Limb (tissue), 2 donors: Measurements from ENCODE around the gene KPNA4.
"Not testable (repeated sequence)": the region's sequence is repeated elsewhere in the genome, so short reads cannot be mapped to it uniquely, and the experiment has no call there.

Experiments
- DNase-seq, 2 donors: peaks; one replicate each; pipeline ENCODE4 v3.0.0-alpha.2; 2016; ENCODE audit errors: extremely low spot score in 2 of 2

Gene KPNA4

DNA sequence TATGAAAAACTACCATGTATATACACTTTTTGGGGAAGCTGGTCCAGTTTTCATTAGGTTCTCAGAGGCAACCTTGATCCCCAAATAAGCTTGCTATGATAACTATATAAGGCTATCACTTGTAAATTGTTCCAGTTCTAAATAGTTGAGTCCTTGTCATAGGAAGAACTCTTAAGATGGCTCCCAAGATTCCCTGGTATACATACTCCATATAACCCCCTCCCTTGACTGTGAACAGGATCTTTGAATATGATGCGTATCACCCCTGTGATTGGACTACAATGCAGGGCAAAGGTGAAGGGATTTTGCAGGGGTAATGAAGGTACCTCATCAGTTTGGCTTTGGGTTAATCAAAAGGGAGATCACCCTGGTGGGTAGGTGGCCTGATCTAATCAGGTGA, 67.2 kb downstream of the KPNA4 start:
- no peak for DNase-seq

DNA sequence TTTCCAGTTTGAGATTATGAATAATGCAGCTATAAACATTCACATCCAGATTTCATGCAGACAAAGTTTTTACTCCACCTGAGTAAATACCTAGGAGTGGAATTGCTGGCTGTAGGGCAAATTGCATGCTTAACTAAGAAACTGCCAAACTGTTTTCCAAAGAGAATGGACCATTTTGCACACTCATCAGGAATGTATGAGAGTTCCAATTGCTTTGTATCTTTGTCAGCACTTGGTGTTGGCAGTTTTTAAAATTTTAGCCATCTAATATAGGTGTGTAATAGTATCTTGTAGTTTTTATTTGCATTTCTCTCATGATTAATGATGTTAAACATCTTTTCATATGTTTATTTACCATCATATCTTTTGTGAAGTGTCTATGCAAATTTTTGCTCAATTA, 75.2 kb downstream of the KPNA4 start:
- DNase-seq: no peak

DNA sequence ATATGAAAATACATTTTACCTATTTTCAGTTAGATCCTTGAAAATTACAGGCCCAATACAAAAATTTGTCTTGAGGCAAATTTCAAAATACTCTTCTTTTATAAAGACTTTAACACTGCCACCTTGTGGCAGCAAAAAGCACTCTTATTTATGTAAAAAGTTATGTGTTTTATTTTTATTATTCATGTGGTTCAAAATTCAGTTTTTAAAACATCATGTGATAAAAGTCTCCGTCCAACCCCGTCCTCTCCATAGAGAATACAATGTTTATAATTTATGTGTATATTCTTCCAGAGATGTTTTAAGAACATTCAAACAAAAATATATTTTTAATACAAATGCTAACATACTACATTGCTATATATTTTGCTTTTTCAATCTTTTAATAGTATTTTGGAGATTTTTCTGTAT, 78.9 kb downstream of the KPNA4 start:
- peak in 1 of 2 donors; percentile 41 for DNase-seq

DNA sequence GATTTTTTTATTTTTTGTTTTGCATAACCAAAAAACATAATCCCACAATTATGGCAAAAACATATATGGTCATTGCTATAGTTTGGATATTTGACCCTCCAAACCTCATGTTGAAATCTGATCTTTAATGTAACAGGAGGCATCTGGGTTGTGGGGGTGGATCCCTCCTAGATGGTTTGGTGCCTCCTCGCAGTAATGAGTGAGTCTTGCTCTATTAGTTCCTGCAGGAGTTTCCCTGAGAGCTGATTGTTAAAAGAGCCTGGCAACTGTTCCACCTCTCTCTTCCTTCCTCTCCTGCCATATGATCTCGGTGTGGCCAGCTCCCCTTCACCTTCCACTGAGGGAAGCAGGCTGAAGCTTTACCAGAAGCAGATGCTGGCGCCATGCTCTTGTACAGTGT, 82.6 kb downstream of the KPNA4 start:
- no peak for DNase-seq

DNA sequence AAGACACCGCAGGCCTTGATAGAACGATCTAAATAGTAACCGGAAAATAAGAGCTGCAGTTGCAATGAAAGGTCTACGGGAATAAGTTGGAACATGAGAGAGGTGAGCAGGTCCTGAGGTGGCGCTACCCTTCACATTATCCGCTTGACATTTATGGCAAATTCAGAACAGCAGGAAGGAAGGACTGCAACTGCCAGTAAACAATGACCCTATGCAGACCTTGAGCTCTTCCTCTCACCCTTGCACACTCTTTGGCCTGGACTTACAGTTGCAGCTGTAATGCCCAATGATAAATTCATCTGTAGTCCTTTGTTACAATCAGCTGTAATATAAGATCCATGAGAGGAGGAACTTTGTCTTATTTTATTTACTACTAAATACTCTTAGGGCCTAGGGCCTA, 83.5 kb downstream of the KPNA4 start:
- DNase-seq: no peak

DNA sequence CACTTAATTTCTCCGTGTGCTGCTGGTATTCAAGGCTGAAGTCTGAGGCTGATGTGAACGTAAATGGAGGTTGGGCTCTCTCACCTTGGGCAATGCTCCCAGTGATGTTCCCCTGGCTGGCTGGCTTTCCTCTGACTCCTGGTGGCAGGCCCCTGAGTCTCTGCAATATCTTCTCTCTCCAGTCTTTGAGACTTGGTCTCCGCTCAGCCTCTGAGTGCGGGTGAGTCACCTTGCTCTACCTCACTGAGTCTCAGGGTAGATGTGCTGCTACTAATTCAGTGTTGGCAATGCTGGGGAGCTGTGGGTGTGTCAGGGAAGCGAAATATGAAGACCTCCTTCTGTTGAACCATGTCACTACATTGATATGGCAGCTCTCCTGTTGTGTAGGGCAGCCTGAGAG, 84.4 kb downstream of the KPNA4 start:
- DNase-seq: no peak

DNA sequence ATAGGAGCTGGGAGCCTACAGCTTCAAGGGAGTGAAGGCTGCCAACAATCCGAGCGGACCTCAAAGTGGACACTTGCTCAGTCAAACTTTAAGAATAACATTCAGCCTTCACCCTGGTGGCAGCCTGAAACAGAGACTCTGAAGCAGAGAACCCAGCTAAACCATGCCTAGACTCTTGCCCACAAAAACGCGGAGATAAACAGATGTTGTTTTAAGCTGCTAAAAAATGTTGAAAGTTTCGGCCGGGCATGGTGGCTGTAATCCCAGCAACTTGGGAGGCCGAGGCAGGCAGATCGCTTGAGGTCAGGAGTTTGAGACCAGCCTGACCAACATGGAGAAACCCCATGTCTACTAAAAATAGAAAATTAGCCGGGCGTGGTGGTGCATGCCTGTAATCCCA, 86.0 kb downstream of the KPNA4 start:
- DNase-seq: no peak

DNA sequence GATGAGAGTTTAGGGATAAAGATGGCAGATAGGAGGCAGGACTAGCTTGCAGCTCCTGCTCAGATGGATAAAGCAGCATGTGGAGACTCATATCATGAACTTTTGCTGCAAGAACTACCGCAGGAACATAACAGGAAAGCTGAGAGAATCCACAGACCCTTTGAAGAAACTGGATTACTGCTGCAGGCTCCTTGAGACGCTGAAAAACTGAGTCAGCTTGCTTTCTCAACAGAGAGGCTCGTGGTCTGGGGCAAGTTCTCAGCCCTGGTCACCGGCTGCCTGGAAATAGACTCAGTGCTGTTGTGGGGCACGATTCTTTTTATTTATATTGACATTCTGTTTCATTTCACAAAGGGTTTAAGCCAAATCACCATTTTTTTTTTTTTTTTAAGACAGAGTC, 87.0 kb downstream of the KPNA4 start:
- no peak for DNase-seq

DNA sequence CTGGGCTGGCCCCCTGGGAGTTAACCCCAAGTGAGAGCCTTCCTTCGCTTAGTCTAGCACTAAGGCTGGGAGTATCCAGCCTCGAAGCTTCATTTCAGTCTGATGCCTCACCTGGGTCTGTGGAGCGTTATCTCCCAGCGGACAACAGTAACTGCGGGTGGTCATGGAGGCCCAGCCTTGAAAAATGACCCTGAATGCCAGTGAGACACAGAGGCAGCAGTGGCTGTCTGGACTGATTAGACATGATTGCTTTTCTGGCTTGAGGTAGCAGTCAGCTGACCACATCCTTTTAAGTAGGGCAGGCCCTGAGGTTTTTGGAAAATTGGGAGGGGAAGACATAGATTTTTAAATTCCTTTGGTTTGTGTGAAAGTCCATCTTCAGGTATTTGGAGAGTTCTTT, 87.6 kb downstream of the KPNA4 start:
- DNase-seq: no peak

DNA sequence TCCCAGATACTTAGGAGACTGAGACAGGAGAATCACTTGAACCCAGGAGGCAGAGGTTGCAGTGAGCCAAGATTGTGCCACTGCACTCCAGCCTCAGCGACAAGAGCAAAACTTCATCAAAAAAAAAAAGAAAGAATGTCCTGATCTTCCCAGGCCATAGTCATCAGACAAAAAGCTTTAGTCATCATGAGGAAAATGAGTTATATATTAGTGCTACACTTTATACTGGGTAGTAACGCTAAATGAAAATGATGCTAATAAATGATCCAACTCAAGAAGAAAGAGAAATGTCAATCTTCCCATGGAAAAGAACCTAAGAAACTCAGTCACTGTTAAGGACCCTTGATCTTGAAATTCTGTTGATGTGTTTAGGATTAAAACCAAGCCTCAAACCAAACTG, 89.5 kb downstream of the KPNA4 start:
- DNase-seq: no peak

DNA sequence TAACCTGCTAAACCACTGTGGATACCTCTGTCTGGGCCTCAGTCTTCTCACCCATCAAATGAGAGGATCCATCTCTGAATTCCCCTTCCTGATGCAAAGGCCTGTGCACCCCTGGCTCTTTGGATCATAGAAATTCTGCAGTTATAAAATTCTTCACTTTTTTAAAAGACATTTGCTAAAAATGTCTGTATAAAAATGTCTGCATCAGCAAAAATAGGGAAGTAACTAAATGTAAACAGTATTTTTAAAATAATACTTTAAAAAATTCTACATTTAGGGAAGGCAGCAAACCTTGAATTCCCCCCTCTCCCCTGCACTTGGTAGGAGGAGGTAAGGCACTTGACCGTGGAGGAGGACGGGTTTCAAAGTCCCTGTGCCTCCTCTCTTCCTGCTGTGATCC, 90.2 kb downstream of the KPNA4 start:
- DNase-seq: no peak

DNA sequence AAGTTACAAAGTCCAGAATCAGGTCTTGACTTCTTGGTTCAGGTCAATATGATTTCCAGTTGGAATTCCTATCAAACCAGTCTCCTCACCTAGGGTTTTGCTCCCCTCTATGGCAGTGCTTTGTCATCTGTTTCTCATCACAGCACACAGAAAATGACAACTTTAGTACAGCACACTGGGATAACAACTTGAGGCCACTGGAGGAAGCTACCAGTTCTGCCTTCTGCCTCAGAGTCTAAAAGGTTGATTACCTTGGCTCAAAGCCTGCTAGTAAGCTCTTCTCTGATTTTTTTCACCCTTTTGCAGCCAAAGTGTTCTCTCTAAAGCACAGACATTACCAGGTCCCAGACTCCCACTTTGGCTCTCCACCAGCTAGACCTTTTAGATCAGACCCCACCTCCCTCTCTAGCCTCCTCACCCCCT, 90.9 kb downstream of the KPNA4 start:
- DNase-seq: no peak

DNA sequence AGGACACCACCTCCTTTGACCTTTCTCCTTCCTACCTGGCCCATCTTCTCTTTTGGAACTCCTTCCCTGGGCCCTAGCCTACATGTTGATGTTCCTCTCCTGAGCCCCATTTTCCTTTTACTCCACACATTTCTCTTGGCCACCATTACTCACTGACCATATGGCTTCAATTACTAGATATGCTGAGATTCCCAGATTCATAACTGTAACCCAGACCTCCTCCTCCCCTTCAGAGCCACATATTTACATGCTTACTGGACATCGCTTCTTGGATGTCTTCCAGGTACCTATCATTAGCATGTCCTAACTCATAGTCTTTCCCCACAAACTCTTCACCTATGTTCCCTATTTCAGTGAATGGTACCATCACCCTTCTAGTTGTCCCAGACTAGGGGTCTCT, 91.4 kb downstream of the KPNA4 start:
- no peak for DNase-seq

DNA sequence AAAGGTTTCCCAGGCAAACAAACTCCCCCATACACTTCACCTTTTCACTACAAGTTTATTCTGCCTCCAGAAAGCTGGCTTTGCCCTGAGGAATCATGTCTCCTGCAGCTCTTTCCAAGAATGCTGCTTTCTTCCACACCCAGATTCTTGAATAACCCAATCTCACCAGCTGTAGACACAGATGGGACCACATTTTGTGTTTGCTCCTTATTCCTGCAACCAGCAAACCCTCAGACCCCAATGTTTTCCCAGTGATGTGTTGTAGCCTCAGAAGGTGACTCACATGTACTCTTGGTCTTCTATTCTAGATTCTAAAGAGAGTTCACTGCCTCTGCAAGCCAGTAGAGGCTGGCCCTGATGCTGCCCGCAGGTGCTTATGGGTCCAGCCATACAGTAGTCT, 92.2 kb downstream of the KPNA4 start:
- DNase-seq: no peak

DNA sequence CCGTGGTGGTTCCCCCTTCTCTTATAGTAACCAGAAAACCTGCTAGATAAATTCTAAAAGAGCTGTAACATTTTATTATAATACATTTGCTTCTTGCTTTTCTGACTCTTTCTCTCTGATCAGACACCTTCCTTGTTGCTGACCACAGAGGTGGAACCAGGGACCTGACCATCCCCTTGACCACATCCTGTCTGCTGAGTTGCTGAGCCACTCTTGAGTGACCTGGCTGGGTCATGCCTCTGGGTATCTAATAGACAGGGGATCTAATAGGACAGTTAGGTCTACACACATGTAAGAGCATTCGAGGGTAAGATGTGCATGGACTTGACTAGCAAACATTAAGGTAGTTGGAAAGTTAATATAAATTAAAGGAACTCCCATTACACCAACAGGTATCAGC, 93.0 kb downstream of the KPNA4 start:
- DNase-seq: no peak

DNA sequence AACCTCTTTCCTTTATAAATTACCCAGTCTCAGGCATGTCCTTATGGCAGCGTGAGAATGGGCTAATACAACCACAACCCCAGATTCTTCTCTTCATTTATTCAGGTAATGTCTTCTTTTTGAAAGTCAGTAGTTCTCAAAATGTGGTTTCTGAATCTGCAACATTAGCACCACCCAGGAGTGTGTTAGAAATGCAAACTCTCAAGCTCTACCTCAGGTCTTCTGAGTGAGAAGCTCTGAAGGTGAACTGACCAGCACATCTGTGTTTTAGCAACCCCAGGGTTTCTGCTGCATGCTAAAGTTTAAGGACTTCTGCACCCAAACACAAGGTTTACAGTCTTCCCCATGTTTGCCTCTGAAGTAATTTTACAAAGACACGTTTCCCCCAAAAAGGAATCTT, 93.5 kb downstream of the KPNA4 start:
- no peak for DNase-seq

DNA sequence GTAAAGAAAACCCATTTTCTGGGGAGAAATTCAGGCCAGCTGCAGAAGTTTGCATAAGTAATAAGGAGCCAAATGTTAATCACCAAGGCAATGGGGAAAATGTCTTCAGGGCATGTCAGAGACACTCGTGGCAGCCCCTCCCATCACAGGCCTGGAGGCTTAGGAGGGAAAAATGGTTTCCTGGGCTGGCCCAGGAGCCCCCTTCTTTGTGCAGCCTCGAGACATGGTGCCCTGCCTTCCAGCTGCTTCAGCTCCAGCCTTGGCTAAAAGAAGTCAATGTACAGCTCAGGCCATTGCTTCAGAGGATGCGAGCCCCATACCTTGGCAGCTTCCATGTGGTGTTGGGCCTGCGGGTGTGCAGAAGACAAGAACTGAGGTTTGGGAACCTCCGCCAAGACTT, 95.2 kb downstream of the KPNA4 start:
- no peak for DNase-seq

DNA sequence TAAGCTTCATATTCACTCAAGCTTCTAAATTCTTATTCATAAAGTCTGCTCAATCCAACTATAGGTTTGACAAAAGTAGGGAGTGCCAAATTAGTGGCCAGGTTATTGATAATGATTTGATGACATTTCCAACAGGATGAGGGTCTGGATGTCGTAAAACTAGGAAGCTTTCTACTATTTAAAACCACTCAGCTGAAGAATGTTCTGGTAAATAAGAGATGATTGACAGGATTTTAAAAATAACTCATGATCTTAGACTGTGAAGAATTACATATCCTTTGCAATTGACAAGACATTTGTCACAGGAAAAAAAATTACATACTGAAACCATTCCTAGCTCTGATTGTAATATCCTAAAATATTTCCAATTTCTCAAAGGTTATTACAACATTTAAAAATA, 100.4 kb downstream of the KPNA4 start:
- DNase-seq: no peak

DNA sequence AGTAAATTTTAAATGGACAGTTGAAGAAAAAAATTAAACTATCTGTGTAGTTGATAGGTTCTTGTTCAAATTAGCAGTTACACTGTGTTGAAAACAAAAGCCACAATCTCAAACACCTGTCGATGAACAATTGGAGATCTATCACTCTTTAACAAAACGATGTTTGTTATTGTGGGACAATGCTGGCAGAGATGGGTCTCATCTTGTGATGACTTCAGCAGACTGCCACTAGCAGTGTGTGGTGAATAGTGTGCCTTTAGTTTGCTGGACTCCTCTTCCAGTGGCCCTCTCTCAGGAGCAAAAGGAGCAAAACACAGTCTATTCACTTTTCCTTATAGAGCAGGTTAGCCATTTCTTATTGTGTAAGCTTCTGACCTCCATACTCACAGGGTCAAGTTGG, 101.0 kb downstream of the KPNA4 start:
- DNase-seq: no peak

DNA sequence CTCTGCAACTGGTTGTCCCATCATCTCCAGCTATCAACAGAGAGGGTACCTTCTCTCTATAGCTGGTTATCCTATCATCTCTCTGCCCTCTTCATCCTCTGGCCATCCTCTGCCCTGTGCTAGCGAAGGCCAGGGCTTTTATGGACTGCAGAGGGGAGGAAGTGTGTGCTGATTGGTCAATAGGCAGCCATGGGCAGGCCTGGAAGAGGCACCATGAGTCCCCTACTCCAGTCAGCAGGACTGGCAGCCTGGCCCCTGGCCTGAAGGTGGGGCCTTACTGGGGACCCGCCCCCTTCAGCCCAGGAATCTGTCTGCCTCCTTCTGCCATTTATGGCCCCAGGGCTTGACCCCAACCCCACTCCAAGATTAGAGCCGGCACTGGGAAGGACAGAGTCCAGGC, 105.3 kb downstream of the KPNA4 start:
- DNase-seq: no peak

DNA sequence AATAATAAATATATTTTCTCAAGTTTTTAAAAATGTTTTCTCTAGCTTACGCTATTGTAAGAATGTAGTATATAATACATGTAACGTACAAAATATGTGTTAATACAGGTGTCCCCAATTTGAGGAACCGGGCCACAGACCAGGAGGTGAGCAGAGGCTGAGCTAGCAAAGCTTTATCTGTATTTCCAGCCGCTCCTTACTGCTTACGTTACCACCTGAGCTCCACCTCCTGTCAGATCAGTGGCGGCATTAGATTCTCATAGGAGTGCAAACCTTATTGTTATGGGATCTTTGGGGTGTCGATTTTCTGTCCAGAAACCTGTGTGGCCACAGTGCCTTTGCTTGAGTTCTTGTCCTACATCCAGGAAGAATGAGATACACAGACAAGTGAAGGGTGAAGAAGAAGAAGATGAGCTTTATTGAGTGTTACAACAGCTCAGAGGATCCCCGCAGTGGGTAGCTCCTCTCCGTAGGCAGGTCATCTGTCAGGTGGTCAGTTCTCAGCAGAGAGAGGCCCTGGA, 105.9 kb downstream of the KPNA4 start:
- DNase-seq: no peak

DNA sequence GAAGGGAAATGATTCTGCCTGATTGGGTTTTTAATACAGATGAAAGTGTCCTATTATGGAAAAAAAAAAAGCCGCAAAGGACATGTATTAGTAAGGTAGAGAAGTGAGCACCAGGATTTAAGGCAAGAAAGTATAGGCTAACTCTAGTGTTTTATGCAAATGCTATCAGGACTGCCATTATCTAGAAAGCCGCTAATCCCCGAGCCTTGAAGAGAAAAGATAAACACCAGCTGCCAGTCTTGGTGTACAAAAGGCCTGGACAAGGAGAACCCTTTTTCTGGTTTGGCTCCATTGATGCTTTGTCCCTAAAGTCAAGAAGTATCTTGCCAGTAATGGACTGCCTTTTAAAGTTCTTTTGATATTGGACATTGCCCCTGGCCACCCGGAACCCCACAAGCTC, 107.2 kb downstream of the KPNA4 start:
- no peak for DNase-seq

DNA sequence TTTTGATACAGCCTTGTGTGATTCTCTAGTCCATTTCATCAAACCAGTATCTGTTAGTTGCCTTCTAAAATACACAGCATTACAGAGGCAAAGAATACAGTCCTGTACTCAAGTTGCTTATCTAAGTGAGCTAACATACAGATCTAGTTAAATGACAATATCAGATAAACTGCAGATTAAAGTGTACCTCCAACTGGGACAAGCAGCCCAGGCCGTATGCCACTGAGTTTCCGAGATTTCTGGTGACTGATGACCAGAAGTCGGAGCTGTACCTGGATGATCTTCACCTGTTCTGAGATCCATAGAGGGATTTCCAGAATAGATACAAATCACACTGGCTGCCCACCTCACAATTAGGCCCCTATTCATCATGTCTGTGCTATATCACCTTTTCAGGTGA, 109.5 kb downstream of the KPNA4 start:
- no peak for DNase-seq

DNA sequence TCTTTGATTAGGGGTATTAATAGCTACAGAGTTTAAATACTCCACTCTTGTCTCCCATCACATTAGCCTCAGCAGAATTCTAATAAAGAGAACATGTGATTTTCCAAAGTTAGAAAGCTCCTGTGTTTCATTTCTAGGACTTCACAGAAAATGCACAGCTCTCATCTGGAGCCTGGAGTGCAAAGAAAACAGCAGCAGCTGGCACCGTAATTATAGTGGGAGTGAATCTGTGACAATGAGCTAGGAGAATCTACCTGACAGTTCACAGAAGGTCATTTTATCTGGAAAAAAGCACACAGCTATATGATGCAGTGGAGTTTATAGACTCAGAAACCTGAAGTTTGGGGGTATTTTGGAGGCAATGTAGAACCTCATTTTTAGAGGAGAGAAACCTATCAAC, 110.4 kb downstream of the KPNA4 start:
- DNase-seq: no peak

DNA sequence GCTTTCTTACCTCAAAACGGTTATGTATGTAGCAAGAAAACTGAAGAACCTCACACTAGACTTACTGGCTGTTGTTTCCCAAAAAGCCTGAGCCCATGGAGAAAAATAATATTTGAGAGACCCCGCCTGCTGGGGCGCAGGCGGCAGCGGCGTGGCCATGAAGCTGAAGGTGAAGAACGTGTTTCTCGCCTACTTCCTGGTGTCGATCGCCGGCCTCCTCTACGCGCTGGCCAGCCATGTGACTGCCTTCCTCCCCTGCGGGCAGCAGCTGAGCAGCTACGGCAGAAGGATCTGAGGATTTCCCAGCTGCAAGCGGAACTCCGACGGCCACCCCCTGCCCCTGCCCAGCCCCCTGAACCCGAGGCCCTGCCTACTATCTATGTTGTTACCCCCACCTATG, 113.1 kb downstream of the KPNA4 start:
- not testable (repeated sequence) for DNase-seq
